Body of pancreas (tissue), 4 donors: ENCODE data around the gene SYNGR2.

Experiments
- CTCF ChIP-seq, 7 experiments: fragments of 450-650 bp in 4 of 7; fragments of 200-600 bp in 3 of 7; sonication (generic) in 3 of 7; IDR thresholded peaks; one replicate each; pipeline ENCODE4 v1.5.1; 2016 to 2019; ENCODE audit warnings: antibody characterized with exemption in 7 of 7
- POLR2A ChIP-seq, 3 donors: fragments of 450-650 bp; IDR thresholded peaks; one replicate each; pipeline ENCODE4 v1.6.1; 2016; ENCODE audit warnings: antibody characterized with exemption in 3 of 3, mild to moderate bottlenecking in 2 of 3

DNA sequence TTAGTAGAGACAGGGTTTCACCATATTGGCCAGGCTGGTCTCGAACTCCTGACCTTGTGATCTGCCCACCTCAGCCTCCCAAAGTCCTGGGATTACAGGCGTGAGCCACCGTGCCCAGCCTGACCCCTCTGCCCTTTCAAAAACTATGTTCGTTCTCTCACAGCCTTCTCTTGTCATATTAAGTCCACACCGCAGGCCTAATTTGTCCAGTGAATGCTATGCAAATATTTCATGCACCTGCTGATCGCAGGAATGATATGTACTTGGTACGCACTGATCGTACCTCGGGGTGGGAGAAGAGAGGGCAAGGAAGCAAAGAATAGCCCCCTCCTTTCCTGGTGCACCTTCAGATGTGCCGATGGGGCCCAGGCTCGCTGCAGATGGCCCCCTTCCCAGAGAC, 42.7 kb downstream of the SYNGR2 start:
- no peak for TF ChIP-seq CTCF (IDR thresholded peaks at IDR 0.05)
- TF ChIP-seq POLR2A (IDR thresholded peaks at IDR 0.05), result no peak
